GM18520 (cell line): Measurements from ENCODE around the gene PBXIP1.
"Not testable (repeated sequence)": the region's sequence is repeated elsewhere in the genome, so short reads cannot be mapped to it uniquely, and the experiment has no call there.

ENCODE experiments used
- ATAC-seq: cut with Tn5 transposase; IDR thresholded peaks from one replicate; pipeline ENCODE4 v1.9.1; 2021; ENCODE audit not compliant: unreplicated experiment

Gene PBXIP1

GRCh38 chr1:154938604-154939399, 17.1 kb downstream of the PBXIP1 start:
- no peak for ATAC-seq

GRCh38 chr1:154937988-154938386, 17.9 kb downstream of the PBXIP1 start:
- ATAC-seq, result no peak

GRCh38 chr1:154937085-154937987, 18.6 kb downstream of the PBXIP1 start:
- peak; percentile 37 for ATAC-seq

GRCh38 chr1:154936555-154937084, 19.3 kb downstream of the PBXIP1 start, which contains the start of gene PMVK:
TSS of gene PMVK (minus strand) at chr1:154936719. CDS start at chr1:154936685, 34 bp downstream.
- peak; percentile 33 for ATAC-seq

- no peak for ATAC-seq
Observed at GRCh38 chr1:154935749-154936554, 19.9 kb downstream of the PBXIP1 start.

- no peak for ATAC-seq
Observed at GRCh38 chr1:154934358-154934948, 21.4 kb downstream of the PBXIP1 start.

GRCh38 chr1:154931940-154932487, 23.9 kb downstream of the PBXIP1 start:
- ATAC-seq, result no peak

GRCh38 chr1:154926201-154926600, 29.7 kb downstream of the PBXIP1 start:
- ATAC-seq, result no peak

- ATAC-seq, result no peak
Observed at GRCh38 chr1:154925335-154926170, 30.3 kb downstream of the PBXIP1 start.

- no peak for ATAC-seq
Observed at GRCh38 chr1:154923695-154924094, 32.2 kb downstream of the PBXIP1 start.

GRCh38 chr1:154913273-154913672, 42.6 kb downstream of the PBXIP1 start:
- ATAC-seq, result no peak

- no peak for ATAC-seq
Observed at GRCh38 chr1:154912755-154913154, 43.1 kb downstream of the PBXIP1 start.

GRCh38 chr1:154911691-154912550, 44.0 kb downstream of the PBXIP1 start:
- no peak for ATAC-seq

- no peak for ATAC-seq
Observed at GRCh38 chr1:154910851-154911250, 45.0 kb downstream of the PBXIP1 start.

GRCh38 chr1:154908937-154909336, 47.0 kb downstream of the PBXIP1 start:
- ATAC-seq, result no peak

GRCh38 chr1:154908129-154908528, 47.8 kb downstream of the PBXIP1 start:
- ATAC-seq, result not testable (repeated sequence)

- no peak for ATAC-seq
Observed at GRCh38 chr1:154906621-154907081, 49.2 kb downstream of the PBXIP1 start.

GRCh38 chr1:154902938-154903566, 52.8 kb downstream of the PBXIP1 start:
- ATAC-seq, result no peak
